RKO (cell line): ENCODE data around the gene TCOF1.

Experiments
- DNase-seq: peaks from one replicate; pipeline ENCODE4 v3.0.0-alpha.2; 2016; ENCODE audit warnings: low spot score

TCOF1 gene

DNA sequence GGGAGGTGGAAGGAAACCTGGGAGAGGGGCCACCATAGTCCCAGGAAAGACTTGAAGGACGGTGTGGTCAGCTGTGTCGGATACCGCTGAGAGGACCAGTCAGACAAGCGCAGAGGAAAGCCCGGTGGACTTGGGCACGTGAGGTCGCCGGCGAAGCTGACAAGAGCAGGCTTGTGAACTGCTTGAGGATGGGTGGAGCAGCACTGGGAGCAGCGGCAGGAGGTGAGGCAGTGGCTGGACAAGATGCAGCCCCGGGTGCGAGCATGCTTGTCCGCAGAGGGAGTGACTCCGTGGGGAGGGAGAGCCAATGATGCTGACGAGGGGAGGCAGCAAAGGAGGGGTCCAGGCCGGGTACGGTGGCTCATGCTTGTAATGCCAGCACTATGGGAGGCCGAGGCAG, 73.6 kb downstream of the TCOF1 start:
- no peak for DNase-seq

DNA sequence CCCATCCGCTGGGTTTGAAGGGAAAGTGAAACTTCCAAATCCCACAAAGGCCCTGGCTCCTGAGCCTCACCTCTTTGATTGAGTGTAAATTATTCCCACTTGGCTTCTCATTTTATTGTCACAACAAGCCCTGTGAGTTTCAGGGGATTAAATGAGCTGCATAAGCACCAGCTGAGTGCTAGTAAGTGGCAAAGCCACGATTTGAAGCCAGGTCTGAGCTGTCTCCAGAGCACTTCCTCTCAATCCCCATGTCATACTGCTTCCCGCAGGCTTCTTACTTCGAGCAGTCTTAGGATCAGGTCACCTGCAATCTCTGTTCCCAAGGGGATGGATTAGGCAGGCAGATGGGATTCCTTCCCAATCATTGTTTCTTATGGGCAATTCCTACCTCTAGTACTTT, 74.1 kb downstream of the TCOF1 start:
- no peak for DNase-seq

DNA sequence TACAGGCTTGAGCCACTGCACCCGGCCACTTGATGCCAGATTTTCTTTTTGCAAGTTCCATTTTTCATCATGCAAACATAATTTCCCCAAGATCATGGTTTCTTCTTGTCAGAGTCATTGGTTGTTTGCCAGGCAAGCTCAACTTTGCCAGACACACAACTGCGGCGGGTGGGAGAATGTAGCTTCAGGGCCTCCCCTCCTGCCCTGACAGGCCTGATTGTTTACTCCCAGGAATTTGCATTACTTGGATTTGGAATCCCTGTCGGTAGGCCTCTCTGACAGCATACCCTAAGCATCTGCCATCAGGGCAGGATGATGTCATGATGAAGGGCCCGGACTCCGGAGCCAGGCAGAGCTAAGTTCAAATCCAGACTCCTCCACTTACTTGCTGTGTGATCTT, 77.0 kb downstream of the TCOF1 start:
- peak; percentile 33 for DNase-seq

DNA sequence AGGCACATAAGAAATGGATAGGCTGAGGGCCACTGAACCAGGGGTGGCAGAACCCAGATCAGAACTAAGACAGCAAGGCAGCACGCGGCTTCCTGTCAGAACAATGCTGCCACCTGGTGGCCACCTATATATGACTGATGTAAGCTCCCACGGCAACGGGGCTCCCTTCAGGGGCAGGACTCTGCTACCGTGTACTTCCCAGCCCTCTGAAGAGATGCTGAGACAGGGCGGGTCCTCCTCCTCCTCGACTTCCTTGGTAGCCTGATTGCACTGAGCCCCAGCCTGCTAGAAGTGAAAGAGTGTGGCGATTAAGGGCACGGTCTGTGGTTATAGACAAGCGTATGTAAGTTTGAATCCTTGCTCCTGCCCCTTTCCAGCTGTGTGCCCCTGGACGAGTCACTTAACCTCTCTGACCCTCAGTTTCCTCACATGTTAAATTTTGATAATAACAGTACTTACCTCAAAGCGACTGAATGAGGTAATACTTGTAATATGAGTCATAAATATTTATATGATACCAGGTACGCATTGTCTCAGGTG, 78.7 kb downstream of the TCOF1 start:
- peak; percentile 91 for DNase-seq

DNA sequence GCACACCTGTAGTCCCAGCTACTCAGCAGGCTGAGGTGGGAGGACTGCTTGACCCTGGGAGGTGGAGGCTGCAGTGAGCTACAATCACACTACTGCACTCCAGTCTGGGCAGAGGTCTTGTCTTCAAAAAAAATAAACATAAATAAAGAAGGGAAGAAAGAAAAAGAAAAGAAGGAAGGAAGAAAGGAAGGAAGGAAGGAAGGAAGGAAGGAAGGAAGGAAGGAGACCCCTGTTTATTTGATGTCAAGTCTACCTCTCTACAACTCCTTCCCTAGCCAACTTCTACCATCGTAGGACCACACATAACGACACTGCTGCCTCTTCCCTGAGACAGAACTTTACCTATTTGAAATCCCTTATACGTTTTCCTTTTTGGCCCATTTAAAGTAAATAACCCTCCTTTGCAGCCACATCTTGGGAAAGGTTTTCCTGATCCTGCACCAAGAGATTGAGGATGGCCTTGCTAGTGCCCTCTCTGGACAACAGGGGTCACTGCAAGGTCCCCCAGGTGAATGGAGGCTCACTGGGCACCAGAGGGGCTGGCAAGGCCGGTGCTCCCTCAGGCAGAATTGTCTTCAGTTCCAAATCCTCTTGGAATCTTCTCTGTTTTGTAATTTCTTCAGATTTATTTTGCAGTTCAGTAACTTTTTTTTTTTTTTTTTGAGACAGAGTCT, 81.5 kb downstream of the TCOF1 start:
- peak; percentile 56 for DNase-seq

DNA sequence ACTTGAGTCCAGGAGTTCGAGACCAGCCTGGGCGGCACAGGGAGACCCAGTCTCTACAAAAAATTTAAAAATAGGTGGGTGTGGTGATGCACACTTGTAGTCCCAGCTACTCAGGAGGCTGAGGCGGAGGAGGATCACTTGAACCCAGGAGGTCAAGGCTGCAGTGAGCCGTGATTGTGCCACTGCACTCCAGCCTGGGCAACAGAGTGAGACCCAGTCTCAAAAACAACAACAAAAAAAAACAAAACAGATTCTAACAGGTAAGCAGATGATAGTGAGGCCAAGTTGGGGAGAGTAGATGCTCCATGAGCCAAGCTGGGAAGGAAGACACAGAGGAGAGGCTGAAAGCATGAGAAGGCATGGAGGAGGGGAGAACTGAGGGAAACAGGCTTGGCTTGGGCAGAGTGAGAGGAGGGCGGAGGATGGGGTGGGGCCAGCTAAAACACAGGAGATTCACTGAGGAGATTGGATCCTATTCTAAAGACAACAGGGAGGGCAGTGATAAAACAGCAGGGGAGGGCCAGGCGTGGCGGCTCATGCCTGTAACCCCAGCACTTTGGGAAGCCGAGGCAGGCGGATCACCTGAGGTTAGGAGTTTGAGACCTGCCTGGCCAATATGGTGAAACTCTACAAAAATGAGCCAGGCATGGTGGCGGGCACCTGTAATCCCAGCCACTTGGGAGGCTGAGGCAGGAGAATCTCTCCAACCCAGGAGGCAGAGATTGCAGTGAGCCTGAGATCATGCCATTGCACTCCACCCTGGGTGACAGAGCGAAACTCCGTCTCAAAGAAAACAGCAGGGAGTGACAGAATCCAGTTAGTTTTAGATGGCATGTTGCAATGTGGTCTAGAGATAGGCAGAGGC, 83.7 kb downstream of the TCOF1 start:
- no peak for DNase-seq

DNA sequence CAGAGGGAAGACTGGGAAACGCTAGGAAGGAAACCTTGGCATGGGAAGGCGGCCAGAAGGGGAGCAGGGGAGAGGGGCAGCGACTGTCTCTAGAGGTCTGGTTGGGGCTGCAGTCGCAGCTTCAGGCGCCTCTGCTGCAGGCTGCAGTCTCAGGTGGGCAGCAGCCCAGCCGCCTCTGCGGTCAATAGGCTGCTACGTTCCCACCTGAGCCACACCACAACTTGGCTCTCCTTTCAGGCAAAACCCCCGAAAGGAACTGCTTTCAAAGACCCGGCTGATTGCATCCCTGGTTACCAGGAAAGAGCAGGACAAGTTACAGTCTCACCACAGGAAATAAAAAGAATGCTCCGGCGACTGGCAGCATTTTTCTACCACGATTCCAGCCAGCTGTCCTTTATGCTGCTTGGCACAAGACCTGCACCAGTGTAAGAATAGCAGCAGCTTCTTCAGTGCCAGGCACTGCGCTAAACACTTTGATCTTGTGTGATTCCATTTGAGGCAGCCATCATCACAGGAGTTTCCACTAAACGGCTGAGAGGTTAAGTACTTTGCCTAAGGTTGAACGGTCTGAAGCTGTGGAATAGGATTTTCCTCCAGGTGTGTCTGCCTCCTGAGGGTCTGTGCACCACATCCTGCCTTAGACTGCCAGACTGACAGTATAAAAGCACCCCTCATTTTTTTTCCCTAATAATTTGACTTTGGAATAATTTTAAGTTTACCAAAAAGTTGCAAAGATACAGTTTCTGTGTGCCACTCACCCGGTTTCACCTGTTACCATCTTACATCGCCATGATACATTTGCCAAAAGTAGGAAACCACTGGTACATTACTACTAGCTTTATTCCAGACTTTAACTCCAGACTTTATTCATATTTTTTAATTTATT, 84.6 kb downstream of the TCOF1 start:
- DNase-seq: no peak

DNA sequence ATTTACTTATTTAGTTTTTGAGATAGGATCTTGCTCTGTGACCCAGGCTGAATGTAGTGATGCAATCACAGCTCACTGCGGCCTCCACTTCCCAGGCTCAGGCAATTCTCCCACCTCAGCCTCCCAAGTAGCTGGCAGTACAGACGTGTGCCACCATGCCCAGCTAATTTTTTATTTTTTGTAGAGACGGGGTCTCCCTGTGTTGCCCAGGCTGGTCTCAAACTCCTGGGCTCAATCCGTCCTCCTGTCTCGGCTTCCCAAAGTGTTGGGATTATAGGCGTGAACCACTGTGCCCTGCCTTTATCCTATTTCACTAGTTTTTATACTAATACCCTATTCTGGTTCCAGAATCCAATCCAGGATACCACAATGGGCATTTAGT, 85.2 kb downstream of the TCOF1 start:
- DNase-seq: no peak

DNA sequence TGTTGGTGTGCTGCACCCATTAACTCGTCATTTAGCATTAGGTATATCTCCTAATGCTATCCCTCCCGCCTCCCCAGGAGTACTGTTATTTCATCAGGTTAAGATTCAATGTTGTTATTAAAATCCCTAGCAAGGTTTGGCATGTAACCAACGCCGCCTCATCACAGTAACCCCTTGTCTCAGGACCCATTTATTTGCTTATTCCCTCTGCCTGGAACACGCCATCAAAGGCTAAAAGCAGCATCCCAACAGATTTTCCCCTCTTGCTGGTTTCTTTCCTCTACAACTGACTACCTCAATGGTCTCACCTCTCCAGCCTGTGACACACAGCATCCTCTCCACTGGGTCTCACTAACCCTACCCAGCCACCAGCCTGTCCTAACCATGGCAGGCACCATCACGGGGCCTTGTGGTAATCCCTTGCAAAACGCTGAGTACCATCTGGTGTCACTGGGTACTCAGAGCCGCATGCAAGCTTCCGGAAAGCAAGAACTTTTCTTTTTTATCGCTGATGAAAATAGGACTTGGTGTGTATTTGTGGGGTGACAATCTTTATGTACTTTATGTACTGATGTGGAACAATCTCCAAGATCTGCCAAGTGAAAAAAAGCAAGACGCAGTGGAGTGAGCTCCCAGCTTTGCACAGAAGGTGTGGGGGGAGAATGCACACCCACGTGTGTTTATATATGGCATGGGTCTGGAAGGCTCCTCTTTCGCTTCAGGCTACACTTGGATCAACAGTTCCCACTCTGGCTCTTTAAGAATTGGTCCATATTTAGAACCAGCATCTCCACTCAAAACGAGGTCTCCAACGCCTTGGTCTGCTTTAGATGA, 86.0 kb downstream of the TCOF1 start:
- DNase-seq: no peak

DNA sequence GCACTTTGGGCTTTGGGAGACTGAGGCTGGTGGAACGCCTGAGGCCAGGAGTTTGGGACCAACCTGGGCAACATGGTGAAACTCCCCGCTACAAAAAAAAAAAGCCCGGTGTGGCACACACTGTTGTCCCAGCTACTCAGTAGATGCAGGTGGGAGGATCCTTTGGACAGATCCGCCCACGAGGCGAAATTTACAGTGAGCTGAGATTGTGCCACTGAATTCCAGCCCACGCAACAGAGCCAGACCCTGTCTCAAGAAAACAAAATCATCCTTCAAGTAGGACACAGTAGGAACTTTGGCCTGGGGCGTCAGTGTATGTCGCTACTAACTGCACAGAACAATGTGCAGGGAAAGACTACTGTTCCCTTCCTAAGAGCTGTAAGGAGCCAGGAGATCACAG, 87.3 kb downstream of the TCOF1 start:
- no peak for DNase-seq

DNA sequence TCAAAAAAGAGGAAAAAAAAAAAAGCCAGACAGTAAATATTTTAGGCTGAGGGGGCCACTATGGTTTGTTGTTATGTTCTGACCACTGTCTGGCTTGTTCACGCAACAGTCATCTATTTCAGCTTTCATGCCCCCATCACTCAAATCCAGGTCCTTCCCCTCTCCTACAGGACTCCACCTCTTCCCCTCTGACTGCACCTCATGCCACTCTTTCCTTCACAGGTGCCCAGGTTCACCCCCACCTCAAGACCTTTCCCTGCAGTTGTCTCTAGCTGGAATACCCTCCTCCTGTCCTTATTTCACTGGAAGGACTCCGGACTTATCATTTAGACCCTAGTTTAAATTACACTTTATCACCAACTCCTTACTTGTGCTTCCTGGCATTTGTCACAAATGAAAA, 88.6 kb downstream of the TCOF1 start:
- no peak for DNase-seq

DNA sequence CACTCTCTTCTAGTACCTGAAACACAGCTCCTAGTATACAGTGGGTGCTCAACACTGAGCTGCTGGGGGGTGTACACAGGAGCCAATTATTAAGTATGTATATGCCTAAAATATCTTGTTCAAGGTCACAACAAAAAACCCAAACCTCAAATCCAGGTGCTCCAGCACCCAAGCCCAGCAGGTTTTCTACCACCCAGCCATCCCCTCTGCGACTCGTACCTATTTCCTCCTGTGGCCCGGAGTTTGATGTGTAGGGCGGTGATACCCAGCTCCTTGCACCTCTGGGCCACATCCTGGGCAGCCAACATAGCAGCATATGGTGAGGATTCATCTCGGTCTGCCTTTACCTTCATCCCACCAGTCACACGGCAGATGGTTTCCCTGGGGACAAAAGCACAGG, 89.1 kb downstream of the TCOF1 start:
- no peak for DNase-seq

DNA sequence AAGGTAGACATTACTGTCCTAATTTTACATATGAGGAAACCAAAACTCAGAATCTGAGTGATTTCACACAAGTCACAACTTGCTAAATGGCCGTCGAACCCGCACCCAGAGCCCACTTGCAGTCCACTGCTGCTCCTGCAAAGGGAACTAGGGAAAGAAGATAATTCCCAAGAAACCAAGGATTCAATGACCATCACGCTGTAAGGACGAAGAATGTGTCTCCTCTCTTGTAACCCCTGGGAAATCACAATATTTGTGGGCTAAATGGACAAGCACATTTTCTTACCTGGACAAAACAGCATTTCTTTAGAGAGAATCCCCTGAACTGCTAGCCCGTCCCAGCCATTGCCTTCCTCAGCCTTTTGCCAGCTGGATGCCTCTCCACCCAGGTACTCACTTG, 89.7 kb downstream of the TCOF1 start:
- DNase-seq: no peak

DNA sequence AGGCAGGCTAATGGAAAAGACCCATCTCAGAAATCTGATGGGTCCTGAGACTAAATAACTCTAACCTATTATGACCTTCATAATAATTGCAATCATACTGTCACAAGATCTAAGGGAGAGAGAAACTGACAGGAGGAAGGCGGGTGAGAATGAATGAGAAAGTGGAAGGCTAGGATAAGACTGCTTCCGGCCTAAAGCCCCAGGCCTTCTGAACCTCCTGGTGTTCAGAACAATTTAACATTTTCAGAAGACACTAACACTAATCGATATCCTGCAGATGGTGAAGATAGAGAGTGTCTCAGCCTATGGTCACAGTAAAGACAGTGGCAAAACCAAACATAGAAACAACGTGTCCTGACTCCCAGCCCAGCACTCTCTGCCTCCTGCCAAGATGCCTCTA, 90.8 kb downstream of the TCOF1 start:
- peak; percentile 43 for DNase-seq

DNA sequence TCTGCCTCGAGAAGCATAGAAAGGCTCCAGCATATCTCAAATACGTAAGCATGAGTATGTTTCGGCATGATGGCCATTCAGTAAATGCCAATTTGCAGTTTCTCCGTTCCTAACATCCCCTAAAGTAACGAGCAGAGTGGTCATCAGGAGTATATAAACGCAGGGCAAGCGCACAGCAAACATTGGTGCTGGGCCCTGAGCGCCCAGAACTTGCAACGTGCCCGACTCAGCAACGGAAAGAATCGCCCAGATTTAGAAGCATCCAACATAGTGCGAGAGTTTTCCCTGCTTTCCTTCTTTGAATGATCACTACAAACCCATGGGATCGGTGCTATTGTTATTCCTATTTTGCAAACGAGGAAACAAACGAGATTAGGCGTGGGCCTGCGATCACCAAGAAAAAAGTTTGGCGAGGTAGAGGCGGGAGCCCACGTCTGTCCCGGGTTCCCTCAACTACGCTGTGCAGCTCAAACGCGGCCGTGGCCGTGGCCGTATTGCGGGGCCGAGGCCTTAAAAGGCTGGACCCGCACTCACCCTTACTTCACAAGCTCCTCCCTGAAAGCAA, 91.5 kb downstream of the TCOF1 start:
- DNase-seq: no peak
